Fibroblast of the aortic adventitia (primary cell): Measurements from ENCODE around the gene NUMBL. TPM values are rescaled to one million over a fixed set of nuclear protein-coding genes. Genes with fewer than 3 reads are reported as not detected.
A peak's percentile ranks its signal among the peaks of the same experiment; 100 is the strongest.

Source experiments
- DNase-seq: peaks from one replicate; pipeline ENCODE4 v3.0.0-alpha.2; 2010; ENCODE audit warnings: low read depth
- H3K4me3 ChIP-seq: 2 replicates; pipeline ENCODE4 v1.5.1; 2011; ENCODE audit warnings: low read depth, mild to moderate bottlenecking, control low read depth, low read length, moderate library complexity
- total RNA-seq: library from RNA; depleted of rRNA; stranded (reverse); fragments of >200 nt; gene quantifications from 2 replicates; pipeline ENCODE4 v1.2.3, GENCODE V29; 2012; ENCODE audit warnings: low replicate concordance
- TF ChIP-seq, protein P1 (sequence below): IDR thresholded peaks from 2 replicates; pipeline ENCODE4 v1.5.1; 2011; ENCODE audit warnings: mild to moderate bottlenecking, low read length, control low read depth, inconsistent platforms; ENCODE audit not compliant: insufficient read depth

Gene NUMBL
- total RNA-seq, 1 donor: 51.4 TPM

DNA sequence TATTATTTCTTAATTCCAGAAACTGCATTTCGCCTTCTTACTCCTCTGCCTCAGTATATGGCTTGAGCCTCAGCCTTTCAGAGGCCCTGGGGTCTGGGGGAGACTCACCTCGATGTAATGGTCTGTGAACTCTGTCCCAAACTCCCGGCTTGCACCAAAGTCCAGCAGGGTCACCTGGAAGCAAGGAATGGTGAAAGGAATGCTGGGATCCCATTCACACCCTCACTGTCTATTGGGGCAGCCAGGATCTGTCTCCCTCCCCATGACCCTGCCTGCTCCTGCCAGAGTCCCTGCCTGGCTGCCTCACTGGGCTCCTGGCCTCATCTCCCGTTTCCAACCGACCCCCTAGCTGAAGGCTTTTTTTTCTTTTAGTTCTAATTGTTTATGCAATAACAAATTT, 5.4 kb upstream of the NUMBL start:
- no peak overlapping the region for H3K4me3 ChIP-seq
- no peak for DNase-seq
- TF ChIP-seq, protein P1, sequence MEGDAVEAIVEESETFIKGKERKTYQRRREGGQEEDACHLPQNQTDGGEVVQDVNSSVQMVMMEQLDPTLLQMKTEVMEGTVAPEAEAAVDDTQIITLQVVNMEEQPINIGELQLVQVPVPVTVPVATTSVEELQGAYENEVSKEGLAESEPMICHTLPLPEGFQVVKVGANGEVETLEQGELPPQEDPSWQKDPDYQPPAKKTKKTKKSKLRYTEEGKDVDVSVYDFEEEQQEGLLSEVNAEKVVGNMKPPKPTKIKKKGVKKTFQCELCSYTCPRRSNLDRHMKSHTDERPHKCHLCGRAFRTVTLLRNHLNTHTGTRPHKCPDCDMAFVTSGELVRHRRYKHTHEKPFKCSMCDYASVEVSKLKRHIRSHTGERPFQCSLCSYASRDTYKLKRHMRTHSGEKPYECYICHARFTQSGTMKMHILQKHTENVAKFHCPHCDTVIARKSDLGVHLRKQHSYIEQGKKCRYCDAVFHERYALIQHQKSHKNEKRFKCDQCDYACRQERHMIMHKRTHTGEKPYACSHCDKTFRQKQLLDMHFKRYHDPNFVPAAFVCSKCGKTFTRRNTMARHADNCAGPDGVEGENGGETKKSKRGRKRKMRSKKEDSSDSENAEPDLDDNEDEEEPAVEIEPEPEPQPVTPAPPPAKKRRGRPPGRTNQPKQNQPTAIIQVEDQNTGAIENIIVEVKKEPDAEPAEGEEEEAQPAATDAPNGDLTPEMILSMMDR: no peak

DNA sequence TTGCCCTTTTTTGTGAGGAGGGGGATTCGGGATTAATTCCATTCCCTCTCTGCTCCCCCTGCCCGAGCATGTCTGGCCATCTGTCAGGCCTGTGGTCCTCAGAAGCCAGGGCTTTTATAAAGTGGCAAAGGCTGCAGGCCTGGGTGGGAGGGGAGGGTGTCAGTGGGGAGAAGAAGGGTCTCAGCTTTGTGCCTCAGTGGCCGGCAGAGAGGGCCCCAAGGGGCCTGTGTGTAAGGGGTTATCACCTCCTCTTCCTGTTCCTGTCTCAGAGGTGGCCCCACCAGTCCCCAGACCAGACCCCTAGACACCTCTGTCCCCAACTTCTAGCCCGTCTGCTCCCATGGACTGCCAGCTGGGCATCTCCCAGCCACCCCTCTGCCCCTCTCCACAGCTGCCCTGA, 3.4 kb upstream of the NUMBL start:
- DNase-seq: no peak
- no peak overlapping the region for H3K4me3 ChIP-seq
- TF ChIP-seq, protein P1: no peak

DNA sequence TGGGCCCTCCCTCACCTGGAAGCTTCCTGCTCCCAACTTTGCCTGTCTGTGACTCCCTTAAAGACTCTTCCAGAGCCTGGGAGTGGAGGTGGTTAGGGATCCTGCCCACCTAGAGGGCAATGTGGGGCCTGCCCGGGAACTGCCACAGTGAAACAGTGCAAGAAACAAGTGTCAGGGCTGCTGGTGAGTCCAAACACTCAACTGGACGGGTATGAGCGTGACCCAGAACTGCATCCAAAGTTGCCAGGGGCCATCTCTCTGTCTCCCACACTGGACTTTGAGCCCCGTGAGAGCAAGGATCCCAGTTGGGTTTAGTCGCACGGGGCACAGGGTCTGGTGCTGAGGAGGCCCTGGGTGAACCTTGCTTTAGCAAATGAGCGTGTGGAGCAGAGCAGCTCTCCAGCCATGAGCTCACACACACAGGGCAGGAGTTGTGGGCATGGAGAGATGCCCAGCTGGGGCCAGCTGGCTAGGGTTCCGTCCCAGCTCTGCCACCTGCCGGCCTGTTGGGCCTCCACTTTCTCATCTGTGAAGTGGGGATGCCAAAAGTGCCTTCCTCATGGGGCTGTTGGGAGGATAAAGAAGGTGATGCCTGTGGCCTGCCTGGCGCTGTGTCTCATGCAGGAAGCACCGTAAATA, 2.8 kb upstream of the NUMBL start:
- DNase-seq: no peak
- H3K4me3 ChIP-seq: no peak overlapping the region
- TF ChIP-seq, protein P1: no peak

DNA sequence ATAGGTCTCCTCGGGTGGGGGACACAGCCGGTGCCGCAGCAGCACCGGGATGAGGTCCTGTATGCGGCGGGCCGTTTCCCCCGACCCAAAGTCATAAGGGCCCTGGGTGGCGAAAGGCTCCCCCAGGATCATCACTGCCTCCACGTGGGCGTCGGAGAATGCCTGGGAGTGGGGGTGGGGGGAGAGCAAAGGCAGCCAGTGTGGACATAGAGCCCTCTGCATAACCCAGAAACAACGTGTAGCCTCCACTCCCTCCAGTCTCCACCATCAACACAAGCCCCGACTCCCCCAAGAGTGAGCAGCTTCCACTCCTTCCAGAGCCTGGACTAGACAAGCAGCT, 1.7 kb upstream of the NUMBL start:
- TF ChIP-seq, protein P1: no peak
- no peak for DNase-seq
- H3K4me3 ChIP-seq: no peak overlapping the region

DNA sequence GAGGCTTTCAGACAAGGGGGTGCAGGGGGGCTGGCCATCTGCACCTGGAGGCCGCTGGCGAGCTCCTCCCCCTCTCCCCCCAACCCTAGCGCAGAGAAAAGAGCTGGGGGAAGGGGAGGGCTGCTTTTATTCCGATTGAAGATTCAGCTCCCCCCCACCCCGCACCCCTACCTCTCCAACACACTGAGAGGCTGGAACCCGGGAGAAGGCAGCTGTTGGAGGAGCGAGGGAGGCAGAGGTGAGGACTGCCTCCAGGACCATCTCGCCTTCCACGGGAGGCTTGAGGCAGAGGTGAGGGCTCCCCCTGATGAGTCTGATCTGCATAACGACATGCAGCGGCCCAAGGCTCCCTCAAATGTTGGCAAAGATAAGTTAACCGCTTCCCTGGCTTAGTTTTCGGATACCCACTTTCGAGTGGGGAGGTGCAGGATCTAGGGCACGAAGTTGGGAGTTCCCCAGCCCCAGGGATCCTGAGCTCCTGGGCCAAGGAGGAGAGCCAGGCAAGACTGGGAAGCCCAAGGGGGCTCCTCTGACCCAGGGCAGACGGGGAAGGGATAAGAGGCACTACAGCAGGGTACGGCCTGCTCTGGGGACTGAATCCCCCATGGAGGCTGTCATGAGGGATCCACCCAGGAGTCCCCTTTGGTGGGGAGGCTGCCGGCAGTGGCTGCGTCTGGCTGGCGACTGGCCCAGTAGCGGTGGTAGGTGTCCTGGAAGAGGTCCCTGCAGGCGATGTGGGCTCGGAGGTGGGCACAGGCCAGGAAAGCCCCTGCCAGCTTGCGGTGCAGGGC, 1.2 kb upstream of the NUMBL start:
- TF ChIP-seq, protein P1: no peak
- H3K4me3 ChIP-seq: no peak overlapping the region
- no peak for DNase-seq

DNA sequence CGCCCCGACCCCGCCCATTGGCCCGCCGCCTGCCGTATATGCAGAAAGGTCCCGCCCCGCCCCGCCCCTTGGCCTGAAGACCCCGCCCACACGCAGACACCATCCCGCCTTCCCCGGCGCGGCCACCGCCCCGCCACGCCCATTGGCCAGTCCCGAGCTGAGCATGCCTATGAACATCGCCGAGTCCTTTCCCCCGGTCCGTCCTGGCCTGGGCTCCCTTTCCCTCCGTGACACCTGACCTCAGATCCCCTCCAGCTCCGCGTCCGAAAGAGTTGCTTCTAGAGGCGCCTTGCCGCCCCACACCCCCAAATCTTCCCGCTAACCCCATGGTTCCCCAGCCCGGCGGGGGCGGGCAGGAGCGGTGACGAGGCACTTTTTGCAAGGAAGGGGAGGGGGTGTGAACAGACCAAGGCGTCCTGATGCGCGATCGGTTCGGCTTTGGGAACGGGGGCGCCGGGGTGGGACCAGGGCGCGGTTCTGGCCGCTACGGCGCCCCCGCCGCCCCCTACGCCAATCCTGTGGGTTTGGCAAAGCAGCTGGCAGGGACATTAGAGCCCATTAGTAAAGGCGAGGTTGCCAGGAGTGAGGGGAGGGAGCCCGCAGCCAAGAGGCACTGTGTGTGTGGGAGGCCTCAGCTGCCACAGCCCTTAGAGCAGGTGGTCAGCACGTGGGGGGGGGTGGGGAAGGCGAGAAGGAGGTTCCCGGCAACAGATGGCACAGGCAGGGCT, 406 bp upstream of the NUMBL start:
- peak; percentile 88 for DNase-seq
- H3K4me3 ChIP-seq: peak overlapping the region; percentile 100
- TF ChIP-seq, protein P1: no peak
